ENCODE results near the gene PRKCH.

Gene PRKCH

DNA sequence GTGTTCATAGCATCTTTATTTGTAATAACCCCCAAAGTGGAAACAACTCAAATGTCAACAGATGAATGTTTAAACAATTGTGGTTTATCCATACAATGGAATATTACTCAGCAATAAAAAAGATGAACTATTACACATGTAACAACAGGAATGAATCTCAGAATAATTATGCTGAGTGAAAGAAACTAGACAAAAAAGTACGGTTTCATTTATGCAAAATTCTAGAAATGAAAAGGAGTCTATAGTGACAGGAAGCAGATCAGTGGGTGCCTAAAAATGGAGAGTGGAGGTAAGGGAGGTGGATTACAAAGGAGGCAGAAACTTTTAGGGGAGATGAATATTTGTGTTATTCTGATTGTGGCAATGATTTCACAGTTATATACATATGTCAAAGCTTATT, 4.8 kb downstream of the PRKCH start:
- H3K4me3 ChIP-seq (ENCODE audit: low read depth, low read length): no peak overlapping the region
- TF ChIP-seq MYC (IDR thresholded peaks at IDR 0.05; ENCODE audit: low read depth, low read length) (no peak), POLR2A (IDR thresholded peaks at IDR 0.05; ENCODE audit: extremely low read depth, insufficient read length) (no peak)
- TF ChIP-seq, protein P1, sequence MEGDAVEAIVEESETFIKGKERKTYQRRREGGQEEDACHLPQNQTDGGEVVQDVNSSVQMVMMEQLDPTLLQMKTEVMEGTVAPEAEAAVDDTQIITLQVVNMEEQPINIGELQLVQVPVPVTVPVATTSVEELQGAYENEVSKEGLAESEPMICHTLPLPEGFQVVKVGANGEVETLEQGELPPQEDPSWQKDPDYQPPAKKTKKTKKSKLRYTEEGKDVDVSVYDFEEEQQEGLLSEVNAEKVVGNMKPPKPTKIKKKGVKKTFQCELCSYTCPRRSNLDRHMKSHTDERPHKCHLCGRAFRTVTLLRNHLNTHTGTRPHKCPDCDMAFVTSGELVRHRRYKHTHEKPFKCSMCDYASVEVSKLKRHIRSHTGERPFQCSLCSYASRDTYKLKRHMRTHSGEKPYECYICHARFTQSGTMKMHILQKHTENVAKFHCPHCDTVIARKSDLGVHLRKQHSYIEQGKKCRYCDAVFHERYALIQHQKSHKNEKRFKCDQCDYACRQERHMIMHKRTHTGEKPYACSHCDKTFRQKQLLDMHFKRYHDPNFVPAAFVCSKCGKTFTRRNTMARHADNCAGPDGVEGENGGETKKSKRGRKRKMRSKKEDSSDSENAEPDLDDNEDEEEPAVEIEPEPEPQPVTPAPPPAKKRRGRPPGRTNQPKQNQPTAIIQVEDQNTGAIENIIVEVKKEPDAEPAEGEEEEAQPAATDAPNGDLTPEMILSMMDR (IDR thresholded peaks at IDR 0.05; ENCODE audit: low read depth, low read length): no peak
- no peak for DNase-seq (ENCODE audit: low read depth)

DNA sequence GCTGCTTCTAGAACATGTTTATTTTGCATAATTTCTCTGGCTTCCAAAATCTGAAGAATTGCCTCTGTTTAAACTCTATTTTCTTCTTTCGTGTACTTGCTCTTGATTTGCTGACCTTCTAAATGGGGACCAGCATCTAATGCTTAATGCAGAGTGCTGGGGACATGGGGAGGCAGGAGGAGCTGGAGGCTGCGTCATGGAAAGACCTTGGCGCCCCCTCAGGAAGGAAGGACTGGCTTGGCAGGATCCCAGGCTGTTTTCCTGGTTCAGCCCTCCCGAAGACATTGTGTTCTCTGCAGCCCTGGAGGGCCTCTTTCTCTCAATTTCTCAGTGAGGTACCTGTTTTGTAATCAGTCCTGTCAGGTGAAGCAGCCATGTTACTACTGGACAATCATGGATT, 5.5 kb downstream of the PRKCH start:
- TF ChIP-seq, protein P1 (IDR thresholded peaks at IDR 0.05; ENCODE audit: low read depth, low read length): no peak
- TF ChIP-seq MAX (IDR thresholded peaks at IDR 0.05; ENCODE audit: low read depth, low read length) (no peak), POLR2A (IDR thresholded peaks at IDR 0.05; ENCODE audit: extremely low read depth, insufficient read length) (no peak), MYC (IDR thresholded peaks at IDR 0.05; ENCODE audit: low read depth, low read length) (no peak)
- no peak overlapping the region for H3K4me3 ChIP-seq (ENCODE audit: low read depth, low read length)
- no peak for DNase-seq (ENCODE audit: low read depth)

- no peak for DNase-seq (ENCODE audit: low read depth)
- TF ChIP-seq POLR2A (IDR thresholded peaks at IDR 0.05; ENCODE audit: extremely low read depth, insufficient read length): no peak
- TF ChIP-seq, protein P1 (IDR thresholded peaks at IDR 0.05; ENCODE audit: low read depth, low read length): no peak
- no peak for TF ChIP-seq MYC (IDR thresholded peaks at IDR 0.05; ENCODE audit: low read depth, low read length)
- no peak for TF ChIP-seq MAX (IDR thresholded peaks at IDR 0.05; ENCODE audit: low read depth, low read length)
- no peak overlapping the region for H3K4me3 ChIP-seq (ENCODE audit: low read depth, low read length)
Observed at GRCh38 chr14:61328626-61329262, 7.4 kb downstream of the PRKCH start.

- H3K4me3 ChIP-seq (ENCODE audit: low read depth, low read length): no peak overlapping the region
- TF ChIP-seq MAX (IDR thresholded peaks at IDR 0.05; ENCODE audit: low read depth, low read length): no peak
- TF ChIP-seq POLR2A (IDR thresholded peaks at IDR 0.05; ENCODE audit: extremely low read depth, insufficient read length): no peak
- TF ChIP-seq MYC (IDR thresholded peaks at IDR 0.05; ENCODE audit: low read depth, low read length): no peak
- TF ChIP-seq, protein P1 (IDR thresholded peaks at IDR 0.05; ENCODE audit: low read depth, low read length): no peak
- no peak for DNase-seq (ENCODE audit: low read depth)
Observed at GRCh38 chr14:61329478-61330051, 8.2 kb downstream of the PRKCH start.

DNA sequence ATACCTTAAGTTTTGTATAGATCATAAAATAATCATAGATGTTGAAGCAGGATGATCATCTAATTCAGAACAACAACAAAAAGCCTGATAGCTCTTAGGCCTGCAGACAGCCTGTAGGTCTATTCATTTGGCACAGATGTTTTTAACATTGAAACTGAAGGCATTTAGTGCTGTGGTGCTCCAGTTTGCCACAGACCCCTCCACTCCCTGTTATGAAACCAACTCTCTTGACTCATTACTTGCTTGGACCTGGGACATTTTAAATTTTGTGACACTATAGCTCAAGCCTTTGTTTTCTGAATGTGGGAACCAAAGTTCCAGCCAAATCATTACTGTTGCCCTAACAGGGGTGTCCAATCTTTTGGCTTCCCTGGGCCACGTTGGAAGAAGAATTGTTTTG, 9.1 kb downstream of the PRKCH start:
- TF ChIP-seq MAX (IDR thresholded peaks at IDR 0.05; ENCODE audit: low read depth, low read length): no peak
- no peak for TF ChIP-seq POLR2A (IDR thresholded peaks at IDR 0.05; ENCODE audit: extremely low read depth, insufficient read length)
- no peak for TF ChIP-seq MYC (IDR thresholded peaks at IDR 0.05; ENCODE audit: low read depth, low read length)
- TF ChIP-seq, protein P1 (IDR thresholded peaks at IDR 0.05; ENCODE audit: low read depth, low read length): no peak
- DNase-seq (ENCODE audit: low read depth): no peak
- no peak overlapping the region for H3K4me3 ChIP-seq (ENCODE audit: low read depth, low read length)

Measured in NB4 (cell line).